ENCODE data around the gene CAMK2B.
A peak's percentile ranks its signal among the peaks of the same experiment; 100 is the strongest.

Gene CAMK2B

GRCh38 chr7:44251881-44252280, 73.5 kb downstream of the CAMK2B start:
- no peak for DNase-seq

GRCh38 chr7:44251269-44251668, 74.1 kb downstream of the CAMK2B start:
- no peak for DNase-seq

- no peak for DNase-seq
Measured at GRCh38 chr7:44249639-44250234, 75.7 kb downstream of the CAMK2B start.

- no peak for DNase-seq
Measured at GRCh38 chr7:44247868-44248651, 77.3 kb downstream of the CAMK2B start.

GRCh38 chr7:44246396-44247113, 78.8 kb downstream of the CAMK2B start:
- no peak for DNase-seq

- DNase-seq, result no peak
Measured at GRCh38 chr7:44244282-44244681, 81.1 kb downstream of the CAMK2B start.

- DNase-seq, result no peak
Measured at GRCh38 chr7:44242091-44242490, 83.3 kb downstream of the CAMK2B start.

GRCh38 chr7:44240983-44241510, 84.3 kb downstream of the CAMK2B start:
- DNase-seq, result peak; percentile 49

- DNase-seq, result no peak
Measured at GRCh38 chr7:44240376-44240775, 85.0 kb downstream of the CAMK2B start.

- no peak for DNase-seq
Measured at GRCh38 chr7:44239361-44239760, 86.0 kb downstream of the CAMK2B start.

GRCh38 chr7:44238116-44238695, 87.2 kb downstream of the CAMK2B start:
- no peak for DNase-seq

GRCh38 chr7:44237696-44238095, 87.7 kb downstream of the CAMK2B start:
- no peak for DNase-seq

- DNase-seq, result no peak
Measured at GRCh38 chr7:44236333-44236728, 89.1 kb downstream of the CAMK2B start.

- no peak for DNase-seq
Measured at GRCh38 chr7:44235582-44236332, 89.6 kb downstream of the CAMK2B start.

GRCh38 chr7:44235066-44235465, 90.3 kb downstream of the CAMK2B start:
- DNase-seq, result no peak

- DNase-seq, result no peak
Measured at GRCh38 chr7:44232901-44233715, 92.3 kb downstream of the CAMK2B start.

GRCh38 chr7:44232396-44232795, 93.0 kb downstream of the CAMK2B start:
- no peak for DNase-seq

GRCh38 chr7:44231088-44231487, 94.3 kb downstream of the CAMK2B start:
- DNase-seq, result no peak

GRCh38 chr7:44230286-44230685, 95.1 kb downstream of the CAMK2B start:
- no peak for DNase-seq

GRCh38 chr7:44229546-44230105, 95.8 kb downstream of the CAMK2B start:
- DNase-seq, result no peak
